Breast epithelium (tissue), 3 donors: Measurements from ENCODE around the gene PHF21B.
"Not testable (repeated sequence)": the region's sequence is repeated elsewhere in the genome, so short reads cannot be mapped to it uniquely, and the experiment has no call there.

Experiments used
- POLR2A ChIP-seq: fragments of 450-650 bp; IDR thresholded peaks from one replicate; pipeline ENCODE4 v1.6.1; 2016; ENCODE audit warnings: antibody characterized with exemption, mild to moderate bottlenecking, moderate library complexity
- TF ChIP-seq, protein P1 (sequence below), 3 donors: fragments of 450-650 bp; IDR thresholded peaks; one replicate each; pipeline ENCODE4 v1.5.1; 2016 to 2017; ENCODE audit warnings: antibody characterized with exemption in 3 of 3, mild to moderate bottlenecking in 3 of 3, moderate library complexity in 3 of 3

DNA sequence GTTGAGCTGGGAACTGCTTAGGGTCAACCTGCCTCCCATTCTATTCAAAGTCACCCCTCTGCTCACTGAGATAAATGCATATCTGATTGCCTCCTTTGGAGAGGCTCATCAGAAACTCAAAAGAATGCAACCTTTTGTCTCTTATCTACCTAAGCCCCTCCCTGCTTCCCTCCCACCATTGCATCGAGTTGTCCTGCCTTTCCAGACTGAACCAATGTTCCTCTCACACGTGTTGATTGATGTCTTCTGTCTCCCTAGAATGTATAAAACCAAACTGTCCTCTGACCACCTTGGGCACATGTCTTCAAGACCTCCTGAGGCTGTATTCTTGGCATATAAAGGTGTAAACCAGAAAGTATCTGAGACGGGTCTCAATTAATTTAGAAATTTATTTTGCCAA, 42.9 kb upstream of the PHF21B start:
- not testable (repeated sequence) for TF ChIP-seq POLR2A
- TF ChIP-seq, protein P1, sequence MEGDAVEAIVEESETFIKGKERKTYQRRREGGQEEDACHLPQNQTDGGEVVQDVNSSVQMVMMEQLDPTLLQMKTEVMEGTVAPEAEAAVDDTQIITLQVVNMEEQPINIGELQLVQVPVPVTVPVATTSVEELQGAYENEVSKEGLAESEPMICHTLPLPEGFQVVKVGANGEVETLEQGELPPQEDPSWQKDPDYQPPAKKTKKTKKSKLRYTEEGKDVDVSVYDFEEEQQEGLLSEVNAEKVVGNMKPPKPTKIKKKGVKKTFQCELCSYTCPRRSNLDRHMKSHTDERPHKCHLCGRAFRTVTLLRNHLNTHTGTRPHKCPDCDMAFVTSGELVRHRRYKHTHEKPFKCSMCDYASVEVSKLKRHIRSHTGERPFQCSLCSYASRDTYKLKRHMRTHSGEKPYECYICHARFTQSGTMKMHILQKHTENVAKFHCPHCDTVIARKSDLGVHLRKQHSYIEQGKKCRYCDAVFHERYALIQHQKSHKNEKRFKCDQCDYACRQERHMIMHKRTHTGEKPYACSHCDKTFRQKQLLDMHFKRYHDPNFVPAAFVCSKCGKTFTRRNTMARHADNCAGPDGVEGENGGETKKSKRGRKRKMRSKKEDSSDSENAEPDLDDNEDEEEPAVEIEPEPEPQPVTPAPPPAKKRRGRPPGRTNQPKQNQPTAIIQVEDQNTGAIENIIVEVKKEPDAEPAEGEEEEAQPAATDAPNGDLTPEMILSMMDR (IDR thresholded peaks at IDR 0.05) = not testable (repeated sequence)
